ENCODE data around the gene GPR160. TPM values are rescaled to one million over a fixed set of nuclear protein-coding genes. Genes with fewer than 3 reads are reported as not detected.

GPR160 gene
- total and polyA plus RNA-seq, 4 donors = 16.9 to 23.3 (median 20.7) TPM

DNA sequence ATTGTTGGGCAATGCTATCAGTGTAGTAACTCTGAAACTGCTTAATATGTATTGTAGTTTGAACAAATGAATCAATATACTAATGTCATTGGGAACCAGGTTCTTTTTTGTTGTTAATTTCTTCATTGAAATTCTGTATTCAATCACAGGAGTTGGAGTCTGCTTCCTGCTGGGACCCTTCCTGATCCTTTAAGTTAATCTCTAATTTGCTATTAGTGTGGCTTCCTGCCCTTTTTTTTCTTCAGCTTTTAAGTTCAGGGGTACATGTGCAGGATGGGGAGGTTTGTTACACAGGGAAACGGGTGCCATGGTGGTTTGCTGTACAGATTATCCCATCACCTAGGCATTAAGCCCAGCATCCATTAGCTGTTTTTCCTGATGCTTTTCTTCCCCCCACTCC is 21.7 kb downstream of the GPR160 start:
- Histone ChIP-seq H3K4me1 (ENCODE audit: control insufficient read depth in 5 of 5, insufficient read depth in 5 of 5, low read length in 5 of 5) (peaks cover 0 to 2% (median 0%) of the 10 kb centered on the region in 5 donors), H3K36me3 (ENCODE audit: control insufficient read depth in 4 of 4, insufficient read depth in 4 of 4, low read length in 4 of 4) (peaks cover 0 to 4% (median 0%) of the 10 kb centered on the region in 4 donors), H3K9ac (ENCODE audit: insufficient read depth in 1 of 2, low read length in 2 of 2) (no peak overlapping the region), H3K4me3 (no peak overlapping the region), H3K27ac (ENCODE audit: low read depth in 1 of 2, low read length in 1 of 2) (no peak overlapping the region), H3K9me3 (ENCODE audit: control insufficient read depth in 4 of 4, insufficient read depth in 3 of 4, low read length in 3 of 4) (no peaks in the 10 kb centered on the region), H3K27me3 (ENCODE audit: control insufficient read depth in 3 of 3, insufficient read depth in 3 of 3, low read length in 2 of 3) (no peaks in the 10 kb centered on the region)
- 81 to 85% methylated on average over 1 of the region's 1 CpG for WGBS, 2 donors
- ATAC-seq (ENCODE audit: insufficient read depth, low FRiP score) = no peak
- TF ChIP-seq, protein P1, sequence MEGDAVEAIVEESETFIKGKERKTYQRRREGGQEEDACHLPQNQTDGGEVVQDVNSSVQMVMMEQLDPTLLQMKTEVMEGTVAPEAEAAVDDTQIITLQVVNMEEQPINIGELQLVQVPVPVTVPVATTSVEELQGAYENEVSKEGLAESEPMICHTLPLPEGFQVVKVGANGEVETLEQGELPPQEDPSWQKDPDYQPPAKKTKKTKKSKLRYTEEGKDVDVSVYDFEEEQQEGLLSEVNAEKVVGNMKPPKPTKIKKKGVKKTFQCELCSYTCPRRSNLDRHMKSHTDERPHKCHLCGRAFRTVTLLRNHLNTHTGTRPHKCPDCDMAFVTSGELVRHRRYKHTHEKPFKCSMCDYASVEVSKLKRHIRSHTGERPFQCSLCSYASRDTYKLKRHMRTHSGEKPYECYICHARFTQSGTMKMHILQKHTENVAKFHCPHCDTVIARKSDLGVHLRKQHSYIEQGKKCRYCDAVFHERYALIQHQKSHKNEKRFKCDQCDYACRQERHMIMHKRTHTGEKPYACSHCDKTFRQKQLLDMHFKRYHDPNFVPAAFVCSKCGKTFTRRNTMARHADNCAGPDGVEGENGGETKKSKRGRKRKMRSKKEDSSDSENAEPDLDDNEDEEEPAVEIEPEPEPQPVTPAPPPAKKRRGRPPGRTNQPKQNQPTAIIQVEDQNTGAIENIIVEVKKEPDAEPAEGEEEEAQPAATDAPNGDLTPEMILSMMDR (IDR thresholded peaks at IDR 0.05; ENCODE audit: control extremely low read depth, extremely low read depth) = no peak
- no peak for DNase-seq

DNA sequence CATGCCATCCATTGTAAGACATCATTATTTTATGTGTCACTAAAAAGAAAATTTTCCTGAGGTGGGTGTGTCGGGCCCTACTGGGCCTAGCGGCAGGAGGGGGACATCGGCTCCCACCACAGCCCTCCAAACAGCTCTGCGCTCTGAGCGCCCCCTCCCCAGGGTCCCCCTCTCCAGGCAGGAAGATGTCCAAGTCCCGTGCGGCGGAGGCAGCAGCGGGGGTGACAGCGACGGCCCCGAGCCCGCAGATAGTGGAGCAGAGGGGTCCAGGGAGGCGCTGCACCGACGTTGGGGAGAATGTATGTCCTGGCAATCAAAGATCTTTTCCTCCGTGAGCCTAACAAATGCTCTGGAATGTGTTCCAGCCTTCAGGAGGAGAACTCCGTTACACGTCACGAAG is 24.3 kb downstream of the GPR160 start:
- peaks cover 0 to 6% (median 0%) of the 10 kb centered on the region in 4 donors for H3K36me3 ChIP-seq (ENCODE audit: control insufficient read depth in 4 of 4, insufficient read depth in 4 of 4, low read length in 4 of 4)
- peaks cover 0 to 2% (median 0%) of the 10 kb centered on the region in 5 donors for H3K4me1 ChIP-seq (ENCODE audit: control insufficient read depth in 5 of 5, insufficient read depth in 5 of 5, low read length in 5 of 5)
- no peak overlapping the region for H3K27ac ChIP-seq (ENCODE audit: low read depth in 1 of 2, low read length in 1 of 2)
- DNase-seq = no peak
- no peak overlapping the region for H3K4me3 ChIP-seq
- TF ChIP-seq, protein P1 (IDR thresholded peaks at IDR 0.05; ENCODE audit: control extremely low read depth, extremely low read depth) = no peak
- no peak for ATAC-seq (ENCODE audit: insufficient read depth, low FRiP score)
- H3K9ac ChIP-seq (ENCODE audit: insufficient read depth in 1 of 2, low read length in 2 of 2) = no peak overlapping the region
- WGBS, 2 donors = 97 to 98% methylated on average over 20 of the region's 20 CpGs
- no peaks in the 10 kb centered on the region for H3K27me3 ChIP-seq (ENCODE audit: control insufficient read depth in 3 of 3, insufficient read depth in 3 of 3, low read length in 2 of 3)
- H3K9me3 ChIP-seq (ENCODE audit: control insufficient read depth in 4 of 4, insufficient read depth in 3 of 4, low read length in 3 of 4) = no peaks in the 10 kb centered on the region

DNA sequence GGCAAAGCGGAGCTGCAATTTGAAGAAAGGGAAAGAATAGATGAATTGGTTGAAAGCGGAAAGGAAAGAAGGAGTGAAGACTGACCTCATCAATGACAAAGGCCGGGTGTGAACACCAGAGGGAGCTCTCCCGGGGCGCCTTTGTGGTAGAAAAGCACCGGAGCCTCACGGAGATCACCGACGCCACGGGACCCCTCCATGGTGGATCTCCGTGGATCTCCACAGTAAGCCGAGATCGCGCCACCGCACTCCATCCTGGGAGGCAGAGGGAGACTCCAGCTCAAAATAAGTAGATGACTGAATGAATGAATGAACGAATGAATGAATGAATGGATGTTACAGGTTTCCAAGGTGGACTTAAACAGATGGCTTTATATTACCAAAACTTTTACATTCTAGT is 25.0 kb downstream of the GPR160 start:
- Histone ChIP-seq H3K9me3 (ENCODE audit: control insufficient read depth in 4 of 4, insufficient read depth in 3 of 4, low read length in 3 of 4) (no peaks in the 10 kb centered on the region), H3K9ac (ENCODE audit: insufficient read depth in 1 of 2, low read length in 2 of 2) (no peak overlapping the region), H3K4me1 (ENCODE audit: control insufficient read depth in 5 of 5, insufficient read depth in 5 of 5, low read length in 5 of 5) (no peaks in the 10 kb centered on the region), H3K4me3 (no peak overlapping the region), H3K27ac (ENCODE audit: low read depth in 1 of 2, low read length in 1 of 2) (no peak overlapping the region), H3K36me3 (ENCODE audit: control insufficient read depth in 4 of 4, insufficient read depth in 4 of 4, low read length in 4 of 4) (peaks cover 0 to 6% (median 0%) of the 10 kb centered on the region in 4 donors), H3K27me3 (ENCODE audit: control insufficient read depth in 3 of 3, insufficient read depth in 3 of 3, low read length in 2 of 3) (no peaks in the 10 kb centered on the region)
- ATAC-seq (ENCODE audit: insufficient read depth, low FRiP score) = no peak
- no peak for DNase-seq
- 97 to 98% methylated on average over 16 of the region's 16 CpGs for WGBS, 2 donors
- TF ChIP-seq, protein P1 (IDR thresholded peaks at IDR 0.05; ENCODE audit: control extremely low read depth, extremely low read depth) = no peak

DNA sequence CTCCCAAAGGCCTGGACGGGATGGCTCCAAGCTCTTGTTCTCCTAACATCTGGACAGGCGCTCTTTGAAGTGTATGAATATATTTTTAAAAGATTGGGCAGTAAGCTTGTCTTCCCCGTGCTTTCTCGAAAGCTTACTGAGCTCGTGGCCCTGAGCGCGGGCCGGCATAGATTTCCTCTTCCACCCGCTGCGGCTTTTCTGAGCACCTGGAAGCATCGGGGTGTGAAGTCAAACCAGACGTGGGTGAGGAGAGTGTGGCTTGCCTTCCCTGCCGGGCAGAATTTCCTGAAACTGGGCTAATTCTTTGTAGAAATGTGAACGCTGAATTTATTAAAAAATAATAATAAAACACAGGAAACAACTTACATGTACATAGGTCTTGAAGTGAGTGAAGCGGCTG is 25.9 kb downstream of the GPR160 start:
- Histone ChIP-seq H3K4me3 (no peak overlapping the region), H3K9ac (ENCODE audit: insufficient read depth in 1 of 2, low read length in 2 of 2) (no peak overlapping the region), H3K27me3 (ENCODE audit: control insufficient read depth in 3 of 3, insufficient read depth in 3 of 3, low read length in 2 of 3) (no peaks in the 10 kb centered on the region), H3K9me3 (ENCODE audit: control insufficient read depth in 4 of 4, insufficient read depth in 3 of 4, low read length in 3 of 4) (no peaks in the 10 kb centered on the region), H3K27ac (ENCODE audit: low read depth in 1 of 2, low read length in 1 of 2) (no peak overlapping the region), H3K36me3 (ENCODE audit: control insufficient read depth in 4 of 4, insufficient read depth in 4 of 4, low read length in 4 of 4) (peaks cover 0 to 6% (median 0%) of the 10 kb centered on the region in 4 donors), H3K4me1 (ENCODE audit: control insufficient read depth in 5 of 5, insufficient read depth in 5 of 5, low read length in 5 of 5) (no peaks in the 10 kb centered on the region)
- ATAC-seq (ENCODE audit: insufficient read depth, low FRiP score) (no peak), DNase-seq (no peak)
- 96% methylated on average over 15 of the region's 15 CpGs for WGBS, 2 donors
- TF ChIP-seq, protein P1 (IDR thresholded peaks at IDR 0.05; ENCODE audit: control extremely low read depth, extremely low read depth) = no peak
